OCI-LY3 (cell line): ENCODE results near the gene MOB1B.

Experiments
- EZH2phosphoT487 ChIP-seq: fragments of 200-600 bp; shearing (Covaris generic); IDR thresholded peaks from 2 replicates; pipeline ENCODE4 v1.6.1; 2018; ENCODE audit warnings: antibody characterized with exemption, mixed run types, low read depth
- TF ChIP-seq, protein P1 (sequence below): fragments of 200-600, 300-600 bp; sonication (generic); IDR thresholded peaks from 2 replicates; pipeline ENCODE4 v1.5.1; 2014; ENCODE audit warnings: antibody characterized with exemption, low read length, low read depth

DNA sequence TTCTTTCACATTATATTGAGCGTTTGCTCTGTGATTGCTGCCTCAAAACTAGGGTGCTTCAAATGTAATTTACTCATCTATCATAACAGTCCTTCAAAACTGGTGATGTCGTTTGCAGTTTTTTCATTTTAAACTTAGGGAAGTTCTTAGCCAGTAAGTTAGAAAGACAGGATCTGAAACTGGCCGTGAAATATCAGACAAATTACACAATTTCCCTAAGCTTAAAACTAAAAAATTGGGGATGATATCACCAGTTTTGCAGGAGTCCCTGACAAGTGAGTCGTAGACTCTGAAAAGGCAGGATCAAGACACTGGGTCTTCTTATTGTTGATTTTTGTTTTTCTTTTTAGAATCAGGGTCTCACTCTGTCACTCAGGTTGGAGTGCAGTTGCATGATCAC is 44.8 kb downstream of the MOB1B start:
- TF ChIP-seq, protein P1, sequence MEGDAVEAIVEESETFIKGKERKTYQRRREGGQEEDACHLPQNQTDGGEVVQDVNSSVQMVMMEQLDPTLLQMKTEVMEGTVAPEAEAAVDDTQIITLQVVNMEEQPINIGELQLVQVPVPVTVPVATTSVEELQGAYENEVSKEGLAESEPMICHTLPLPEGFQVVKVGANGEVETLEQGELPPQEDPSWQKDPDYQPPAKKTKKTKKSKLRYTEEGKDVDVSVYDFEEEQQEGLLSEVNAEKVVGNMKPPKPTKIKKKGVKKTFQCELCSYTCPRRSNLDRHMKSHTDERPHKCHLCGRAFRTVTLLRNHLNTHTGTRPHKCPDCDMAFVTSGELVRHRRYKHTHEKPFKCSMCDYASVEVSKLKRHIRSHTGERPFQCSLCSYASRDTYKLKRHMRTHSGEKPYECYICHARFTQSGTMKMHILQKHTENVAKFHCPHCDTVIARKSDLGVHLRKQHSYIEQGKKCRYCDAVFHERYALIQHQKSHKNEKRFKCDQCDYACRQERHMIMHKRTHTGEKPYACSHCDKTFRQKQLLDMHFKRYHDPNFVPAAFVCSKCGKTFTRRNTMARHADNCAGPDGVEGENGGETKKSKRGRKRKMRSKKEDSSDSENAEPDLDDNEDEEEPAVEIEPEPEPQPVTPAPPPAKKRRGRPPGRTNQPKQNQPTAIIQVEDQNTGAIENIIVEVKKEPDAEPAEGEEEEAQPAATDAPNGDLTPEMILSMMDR = no peak
- TF ChIP-seq EZH2phosphoT487 = no peak
